GM19023 (cell line): Measurements from ENCODE around the gene MICALL1.

Source experiments
- ATAC-seq: cut with Tn5 transposase; IDR thresholded peaks from one replicate; pipeline ENCODE4 v1.9.1; 2021; ENCODE audit warnings: mild to moderate bottlenecking, moderate library complexity; ENCODE audit not compliant: unreplicated experiment

Gene MICALL1

DNA sequence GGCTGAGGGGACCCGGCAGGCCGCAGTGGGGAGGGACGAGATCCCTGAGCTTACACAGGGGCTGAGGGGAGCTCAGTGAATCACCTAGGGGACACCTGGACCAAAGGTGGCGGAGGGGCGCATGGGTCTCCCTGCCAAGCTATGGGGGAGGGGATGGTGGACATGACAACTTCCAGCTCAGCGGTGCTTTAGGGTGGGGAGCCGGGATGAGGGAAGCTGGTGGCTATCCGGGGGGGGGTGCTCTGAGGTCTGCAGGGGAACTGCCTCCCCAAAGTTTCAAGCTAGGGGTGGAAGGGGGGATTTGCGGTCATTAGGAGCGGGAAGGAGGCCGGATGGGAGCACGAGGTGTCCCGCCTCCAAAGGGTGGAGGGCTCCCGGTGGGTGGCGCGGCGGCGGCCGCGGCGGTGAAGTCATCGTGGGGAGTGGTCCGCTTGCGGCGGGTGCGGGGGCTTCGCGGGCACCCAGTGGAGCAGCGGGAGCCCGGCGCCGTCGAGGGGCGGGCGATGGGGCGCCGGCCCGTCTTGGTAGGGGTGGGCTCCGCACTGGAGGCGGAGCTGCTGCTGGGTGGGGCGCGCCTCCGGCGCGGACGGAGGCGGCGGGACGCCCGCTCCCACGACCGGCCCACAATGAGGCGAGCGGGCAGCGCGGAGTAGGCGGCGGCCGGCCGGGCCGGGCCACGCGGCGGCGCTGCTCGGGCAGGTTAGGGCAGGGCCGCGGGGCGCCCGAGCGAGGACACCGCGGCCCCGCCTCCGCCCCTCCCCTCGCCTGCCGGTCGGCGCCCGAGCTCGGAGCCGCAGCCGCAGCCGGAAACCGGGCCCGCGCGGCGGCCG, at the start of gene MICALL1:
Gene MICALL1 (plus strand): TSS at position 764 of the 830 bp plus-strand sequence. CDS start 126 bp downstream, outside the sequence.
- ATAC-seq = peak; percentile 80

DNA sequence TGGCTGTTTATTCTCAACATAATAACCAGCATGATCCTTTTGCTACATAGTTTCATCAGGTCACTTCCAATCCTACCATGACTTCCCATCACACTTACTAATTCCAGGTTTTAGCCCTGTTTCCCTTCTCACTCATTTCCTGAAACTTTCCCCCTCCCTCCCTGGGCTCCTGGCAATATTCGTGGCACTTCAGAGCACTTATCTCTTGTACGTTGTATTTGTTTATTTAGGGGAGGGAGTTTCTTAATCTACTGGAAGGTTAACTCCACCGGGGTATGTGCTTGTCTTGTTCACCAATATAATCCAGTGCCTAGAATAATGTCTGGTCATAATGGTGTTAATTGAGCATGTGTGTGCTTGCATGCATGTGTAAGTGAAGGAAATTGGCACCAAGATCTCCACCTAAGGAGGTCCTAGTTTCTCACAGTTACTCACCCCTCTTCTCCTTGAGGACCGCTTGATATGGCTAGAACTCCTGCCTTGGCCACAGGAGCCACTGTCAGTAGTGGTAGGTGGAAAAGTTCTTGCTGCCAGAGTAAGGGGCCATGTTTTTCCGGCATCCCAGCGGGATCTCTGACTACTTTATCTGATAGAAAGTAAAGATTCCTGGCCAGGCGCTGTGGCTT, 45.2 kb upstream of the MICALL1 start:
- no peak for ATAC-seq

GRCh38 chr22:37862570-37863325, 43.3 kb upstream of the MICALL1 start:
- no peak for ATAC-seq

- no peak for ATAC-seq
Measured at GRCh38 chr22:37865510-37865909, 40.6 kb upstream of the MICALL1 start.

DNA sequence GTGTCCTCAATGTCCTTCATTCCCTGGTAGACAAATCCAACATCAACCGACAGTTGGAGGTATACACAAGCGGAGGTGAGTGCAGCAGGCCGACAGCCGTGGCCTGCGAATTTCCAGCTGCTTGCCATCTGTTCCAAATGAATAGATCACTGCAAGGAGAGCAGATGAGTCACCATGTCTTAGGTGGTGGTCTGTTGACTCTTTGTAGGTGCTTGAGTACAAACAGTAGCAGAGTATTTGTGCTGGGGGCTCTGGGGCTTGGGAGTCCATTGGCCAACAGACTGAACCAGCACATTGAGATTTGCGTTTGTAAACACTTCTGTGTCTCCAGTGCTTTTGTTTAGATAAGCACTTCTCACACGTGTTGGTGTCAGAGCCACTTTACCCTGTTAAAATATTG, 35.8 kb upstream of the MICALL1 start:
- ATAC-seq = no peak

DNA sequence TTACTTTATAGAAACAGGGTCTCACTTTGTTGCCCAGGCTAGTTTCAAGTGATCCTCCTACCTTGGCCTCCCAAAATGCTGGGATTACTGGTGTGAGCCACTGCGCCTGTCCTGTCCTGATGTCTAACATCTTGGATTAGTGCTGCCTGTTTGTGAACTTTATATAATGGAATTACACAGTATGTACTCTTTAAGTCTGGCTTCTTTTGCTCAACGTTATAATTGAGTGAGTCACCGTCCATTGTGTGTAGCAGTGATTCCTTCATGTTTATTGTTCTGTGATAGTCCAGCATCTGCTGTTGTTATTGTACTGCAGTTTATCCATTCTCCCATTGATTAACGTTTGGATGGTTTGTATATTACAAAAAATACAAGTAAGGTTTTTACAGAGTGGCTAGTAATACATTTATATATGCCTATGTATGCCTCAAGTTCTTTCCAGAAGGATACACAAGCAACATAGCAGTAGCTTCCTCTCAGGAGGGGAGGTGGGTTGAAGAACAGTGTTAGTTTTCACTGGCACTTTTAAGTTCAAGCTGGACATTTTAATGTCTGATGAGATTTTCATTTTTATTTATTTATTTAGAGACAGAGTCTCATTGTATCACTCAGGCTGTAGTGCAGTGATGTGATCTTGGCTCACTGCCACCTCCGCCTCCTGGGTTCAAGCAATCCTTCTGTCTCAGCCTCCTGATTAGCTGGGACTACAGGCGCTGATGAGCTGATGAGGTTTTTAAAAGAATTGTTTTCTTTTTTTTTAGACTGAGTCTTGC, 25.2 kb upstream of the MICALL1 start:
- ATAC-seq = no peak

DNA sequence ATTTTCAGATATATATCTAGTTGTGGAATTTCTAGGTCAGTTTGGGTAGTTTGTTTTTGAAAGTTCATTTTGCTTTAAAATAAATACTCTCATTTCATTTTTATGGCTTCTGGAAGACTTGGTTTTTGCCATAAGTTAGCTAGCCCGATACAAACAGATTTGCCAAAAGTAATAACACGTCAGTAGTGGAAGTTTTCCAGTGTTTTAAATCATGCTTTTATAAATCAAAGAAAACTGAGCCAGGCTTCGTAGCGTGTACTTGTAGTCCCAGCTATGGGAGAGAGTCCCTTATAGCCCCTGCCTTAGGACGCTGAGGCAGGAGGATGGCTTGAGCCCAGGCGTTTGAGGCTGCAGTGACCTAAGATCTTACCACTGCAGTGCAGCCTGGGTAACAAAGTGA, 21.7 kb upstream of the MICALL1 start:
- no peak for ATAC-seq

GRCh38 chr22:37887584-37888378, 18.3 kb upstream of the MICALL1 start:
- no peak for ATAC-seq

DNA sequence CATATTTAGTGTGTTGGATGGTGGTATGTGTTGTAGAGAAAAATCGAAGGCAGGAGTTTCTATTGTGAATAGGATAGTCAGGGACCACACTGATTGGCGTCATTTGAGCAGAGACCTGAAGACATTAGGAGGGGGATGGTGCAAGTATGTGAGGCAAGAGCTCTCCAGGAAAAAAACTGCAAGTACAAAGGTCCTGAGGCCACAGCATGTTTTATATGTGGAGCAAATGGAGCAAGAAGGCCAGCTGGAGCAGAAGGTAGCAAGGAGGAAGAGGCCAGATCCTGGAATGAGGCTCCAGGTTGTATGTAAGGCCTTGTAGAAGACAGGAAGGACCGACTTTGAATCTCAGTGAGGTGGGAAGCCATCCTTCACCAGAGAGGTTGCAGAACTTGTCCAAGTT, 14.2 kb upstream of the MICALL1 start:
- no peak for ATAC-seq

GRCh38 chr22:37892566-37893335, 13.3 kb upstream of the MICALL1 start:
- no peak for ATAC-seq

DNA sequence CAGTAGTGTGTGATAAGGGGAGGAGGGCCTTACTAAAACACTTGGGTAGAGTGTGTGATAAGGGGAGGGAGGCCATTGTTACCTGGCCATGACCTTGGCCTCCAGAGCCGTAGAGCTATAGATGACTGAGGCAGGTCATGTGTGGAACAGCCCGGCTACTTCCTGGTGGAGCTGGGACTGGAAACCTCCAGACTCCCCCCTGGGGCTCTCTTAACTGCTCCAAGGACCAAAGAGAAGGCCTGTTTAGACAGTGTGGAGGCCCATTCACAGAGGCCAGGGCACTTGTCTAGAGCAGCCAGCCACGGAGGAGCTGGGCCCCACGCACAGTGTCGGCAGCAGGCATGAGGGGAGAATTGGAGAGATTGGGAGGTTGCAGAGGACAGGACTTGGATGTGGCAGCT, 12.5 kb upstream of the MICALL1 start:
- no peak for ATAC-seq

DNA sequence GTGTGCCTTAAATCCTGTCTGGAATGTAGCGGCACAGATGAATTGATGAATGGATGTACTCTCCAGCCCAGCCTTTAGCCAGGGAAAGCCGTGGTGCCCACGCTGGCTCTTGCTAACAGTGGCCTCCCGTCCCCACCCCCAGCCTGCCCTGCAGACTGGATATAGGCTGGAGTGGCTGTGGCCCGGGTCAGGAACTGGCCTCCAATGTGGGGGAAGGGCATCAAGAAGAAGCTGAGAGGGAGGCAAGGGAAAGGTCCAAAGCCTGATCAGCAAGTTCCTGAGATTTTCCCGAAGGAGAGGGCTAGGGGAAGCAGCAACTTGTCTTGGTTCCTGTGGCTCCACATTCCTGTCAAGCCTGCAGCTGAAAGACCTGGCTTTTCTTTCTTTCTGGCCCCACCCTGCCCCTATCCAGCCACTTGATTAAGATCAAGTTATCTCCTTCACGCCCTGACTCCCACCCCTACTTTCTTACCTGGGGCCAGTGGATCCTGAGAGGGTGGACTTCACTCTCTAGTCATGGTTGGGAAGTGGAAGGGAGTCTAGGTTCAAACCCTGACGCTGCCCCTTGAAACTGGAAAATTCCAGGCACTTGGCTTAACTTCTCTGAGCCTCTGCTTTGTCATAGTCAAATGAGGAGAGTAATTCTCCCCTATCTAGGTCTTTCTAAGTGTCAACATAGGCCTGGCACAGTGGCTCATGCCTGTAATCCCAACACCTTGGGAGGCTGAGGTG, 11.0 kb upstream of the MICALL1 start:
- ATAC-seq = no peak

GRCh38 chr22:37896181-37896592, 9.9 kb upstream of the MICALL1 start:
- no peak for ATAC-seq

DNA sequence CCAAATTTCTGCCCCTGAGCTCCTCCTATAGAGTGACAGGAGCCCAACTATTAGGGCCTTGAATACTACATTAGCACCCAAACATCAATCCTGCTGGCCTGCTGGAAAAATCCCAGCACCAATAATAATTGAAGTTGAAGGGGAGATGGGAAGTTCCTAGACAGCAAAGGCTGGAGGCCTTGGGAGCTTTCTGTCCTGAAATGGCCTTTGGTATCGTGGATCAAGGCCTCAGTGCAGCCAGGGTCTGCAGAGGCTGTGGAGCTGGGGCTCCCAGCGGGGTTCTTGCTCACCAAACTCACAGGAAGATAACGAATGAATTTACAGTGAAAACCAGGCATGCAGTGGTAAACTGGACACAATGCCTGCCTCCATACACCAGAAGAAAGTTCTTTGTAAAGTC, 9.2 kb upstream of the MICALL1 start:
- ATAC-seq = no peak

GRCh38 chr22:37897807-37898206, 8.3 kb upstream of the MICALL1 start:
- ATAC-seq = no peak

DNA sequence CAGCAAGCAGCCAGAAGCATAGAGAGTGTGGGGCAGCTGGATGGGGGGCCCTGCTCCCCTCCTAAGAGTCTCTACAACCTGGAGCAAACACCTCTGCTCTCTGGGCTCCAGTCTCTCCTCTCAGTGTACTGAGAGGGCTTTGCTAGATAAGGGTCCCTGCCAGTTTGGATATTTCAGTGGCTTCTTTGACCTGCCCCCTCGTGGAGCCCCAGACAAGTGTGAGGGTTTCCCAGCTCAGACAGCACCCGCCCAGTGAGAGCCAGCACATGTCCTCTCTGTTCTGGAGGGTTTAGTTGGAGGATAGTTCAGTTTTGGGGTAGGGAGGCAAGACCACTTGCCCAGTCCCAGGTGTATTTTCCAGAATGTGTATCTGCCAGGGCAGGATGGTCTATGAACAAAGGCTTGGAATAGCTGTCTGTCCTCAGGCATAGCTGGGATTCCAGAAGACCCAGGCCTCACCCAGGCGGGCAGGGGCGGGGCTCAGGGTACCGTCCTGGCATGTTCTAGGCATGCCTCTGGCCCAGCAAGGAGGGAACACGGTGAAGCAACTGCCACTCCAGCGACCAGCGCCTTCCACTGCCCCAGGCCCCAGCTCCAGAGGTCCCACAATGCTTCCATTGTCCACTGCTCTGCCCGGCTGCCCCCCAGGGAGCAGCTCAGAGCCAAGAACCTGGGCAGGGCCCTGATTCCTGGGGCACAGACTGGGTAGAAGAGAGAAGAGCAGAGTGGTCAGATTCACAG, 7.5 kb upstream of the MICALL1 start:
- ATAC-seq = no peak

DNA sequence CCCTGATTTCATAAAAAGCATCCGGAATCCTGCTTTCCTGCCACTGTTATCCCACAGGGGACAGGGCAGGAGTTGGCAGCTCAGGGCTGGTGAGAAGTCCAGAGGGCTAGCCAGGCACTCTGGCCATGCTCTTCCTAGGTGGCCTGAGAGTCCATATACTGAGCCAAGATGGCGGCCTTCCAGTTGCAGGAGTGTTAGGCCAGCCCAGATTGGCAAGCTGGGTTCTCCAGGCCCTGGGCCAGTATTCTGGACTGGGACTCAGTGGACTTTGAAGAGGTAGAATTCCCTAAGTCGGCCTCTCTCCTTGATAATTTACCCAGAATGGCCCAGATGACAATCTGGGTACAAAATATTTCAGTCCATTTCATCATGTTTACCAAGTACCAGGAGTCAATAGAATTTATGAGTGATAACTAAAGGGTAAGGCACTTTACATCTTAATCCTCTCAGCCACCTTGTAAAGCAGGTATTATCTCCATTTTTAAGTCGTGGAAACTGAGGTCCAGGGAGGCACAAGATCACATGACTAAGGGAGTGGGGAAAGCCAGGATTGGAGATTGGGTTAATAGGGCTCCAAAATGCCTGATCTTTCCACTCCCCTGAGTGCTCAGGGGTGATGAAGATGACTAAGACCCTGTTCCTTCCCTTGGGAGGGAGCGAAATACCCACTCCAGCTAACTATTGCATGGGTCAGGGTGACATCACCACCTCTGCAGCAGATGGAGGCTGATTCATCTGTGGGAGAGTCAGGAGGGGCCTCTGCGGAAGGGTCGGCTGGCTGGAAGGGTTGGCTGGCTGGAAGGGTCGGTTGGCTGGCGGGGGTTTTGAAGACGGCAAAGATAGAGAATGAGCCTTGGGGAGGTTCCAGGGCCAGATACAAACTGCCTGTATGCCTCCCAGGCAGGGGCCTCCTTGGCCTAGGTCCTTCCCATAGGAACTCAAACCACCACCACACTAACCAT, 1.2 kb upstream of the MICALL1 start:
- no peak for ATAC-seq
